ENCODE data around the gene LTB4R2.

The LTB4R2 gene

GRCh38 chr14:24339284-24340151 is 29.6 kb downstream of the LTB4R2 start, which contains the start of gene RIPK3:
Gene RIPK3 (minus strand): TSS chr14:24339991. CDS start chr14:24339826, 165 bp downstream.
- peak within 1 kb of the TSS; percentile 37 for H3K4me3 ChIP-seq (ENCODE audit: control insufficient read depth, low read depth, low read length)
- DNase-seq (ENCODE audit: low read depth), result no peak
- TF ChIP-seq CTCF (IDR thresholded peaks at IDR 0.05; ENCODE audit: control insufficient read depth, insufficient read depth, low read depth, low read length, missing control alignments), result no peak

- DNase-seq (ENCODE audit: low read depth), result no peak
- no peak overlapping the region for H3K4me3 ChIP-seq (ENCODE audit: control insufficient read depth, low read depth, low read length)
- TF ChIP-seq CTCF (IDR thresholded peaks at IDR 0.05; ENCODE audit: control insufficient read depth, insufficient read depth, low read depth, low read length, missing control alignments), result no peak
These were observed 30.7 kb downstream of the LTB4R2 start for GRCh38 chr14:24340606-24341005.

- no peak for TF ChIP-seq CTCF (IDR thresholded peaks at IDR 0.05; ENCODE audit: control insufficient read depth, insufficient read depth, low read depth, low read length, missing control alignments)
- no peak for DNase-seq (ENCODE audit: low read depth)
- H3K4me3 ChIP-seq (ENCODE audit: control insufficient read depth, low read depth, low read length), result no peak overlapping the region
These were observed 32.9 kb downstream of the LTB4R2 start for GRCh38 chr14:24342889-24343288.

DNA sequence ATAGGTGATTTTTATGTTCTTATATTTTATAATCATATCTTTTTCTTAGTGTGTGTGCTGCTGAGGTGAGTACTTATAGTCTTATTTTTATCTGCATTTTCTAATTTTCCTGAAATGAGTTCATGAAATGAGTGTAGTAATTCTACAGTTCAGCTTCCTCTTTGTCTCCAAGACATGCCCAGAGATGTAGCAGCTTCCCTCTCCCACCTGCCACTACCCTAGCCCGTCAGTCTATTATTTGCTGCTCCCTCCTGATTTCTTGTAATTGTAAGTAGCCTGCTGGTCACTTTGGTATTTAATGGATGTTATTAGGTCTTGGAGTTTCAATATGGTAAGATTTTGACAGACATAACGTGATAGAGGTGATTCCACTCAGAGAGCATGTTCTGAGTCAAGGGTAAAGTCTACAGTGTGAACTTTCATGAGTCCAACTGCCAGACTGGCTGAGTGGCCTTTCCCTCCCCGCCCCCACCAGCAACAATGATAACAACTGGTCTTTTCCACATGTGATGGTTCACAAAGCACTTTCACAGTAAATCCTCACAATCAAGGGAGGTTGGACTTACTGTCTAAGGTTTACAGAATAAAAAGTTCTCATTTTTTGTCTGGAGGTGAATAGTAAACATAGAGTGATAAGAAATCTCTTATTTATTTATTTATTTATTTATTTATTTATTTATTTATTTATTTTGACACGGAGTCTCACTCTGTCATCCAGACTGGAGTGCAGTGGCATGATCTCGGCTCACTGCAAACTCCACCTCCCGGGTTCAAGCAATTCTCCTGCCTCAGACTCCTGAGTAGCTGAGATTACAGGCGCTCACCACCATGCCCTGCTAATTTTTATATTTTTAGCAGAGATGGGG is 34.1 kb downstream of the LTB4R2 start:
- TF ChIP-seq CTCF (IDR thresholded peaks at IDR 0.05; ENCODE audit: control insufficient read depth, insufficient read depth, low read depth, low read length, missing control alignments), result no peak
- no peak overlapping the region for H3K4me3 ChIP-seq (ENCODE audit: control insufficient read depth, low read depth, low read length)
- DNase-seq (ENCODE audit: low read depth), result no peak

- no peak overlapping the region for H3K4me3 ChIP-seq (ENCODE audit: control insufficient read depth, low read depth, low read length)
- TF ChIP-seq CTCF (IDR thresholded peaks at IDR 0.05; ENCODE audit: control insufficient read depth, insufficient read depth, low read depth, low read length, missing control alignments), result no peak
- no peak for DNase-seq (ENCODE audit: low read depth)
These were observed 37.2 kb downstream of the LTB4R2 start for GRCh38 chr14:24347134-24347533.

GRCh38 chr14:24348186-24348585 is 38.2 kb downstream of the LTB4R2 start:
- no peak overlapping the region for H3K4me3 ChIP-seq (ENCODE audit: control insufficient read depth, low read depth, low read length)
- no peak for TF ChIP-seq CTCF (IDR thresholded peaks at IDR 0.05; ENCODE audit: control insufficient read depth, insufficient read depth, low read depth, low read length, missing control alignments)
- no peak for DNase-seq (ENCODE audit: low read depth)
